Measurements from ENCODE around the gene ARPIN. TPM values are rescaled to one million over a fixed set of nuclear protein-coding genes. Genes with fewer than 3 reads are reported as not detected.
"Not testable (repeated sequence)": the region's sequence is repeated elsewhere in the genome, so short reads cannot be mapped to it uniquely, and the experiment has no call there.

ARPIN gene
- total RNA-seq, 1 experiment from 2014 or later = 8.8 TPM

DNA sequence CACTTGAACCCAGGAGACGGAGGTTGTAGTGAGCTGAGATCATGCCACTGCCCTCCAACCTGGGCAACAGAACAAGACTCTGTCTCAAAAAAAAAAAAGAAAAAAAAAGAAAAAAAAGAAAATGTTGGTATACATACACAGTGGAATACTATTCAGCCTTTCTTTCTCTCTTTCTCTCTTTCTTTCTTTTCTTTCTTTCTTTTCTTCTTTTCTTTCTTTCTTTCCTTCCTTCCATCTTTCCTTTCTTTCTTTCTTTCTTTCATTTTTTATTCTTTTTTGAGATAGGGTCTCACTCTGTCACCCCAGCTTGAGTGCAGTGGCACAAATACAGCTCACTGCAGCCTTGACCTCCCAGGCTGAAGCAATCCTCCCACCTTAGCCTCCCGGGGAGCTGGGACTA lies 26.6 kb upstream of the ARPIN start:
- ATAC-seq; POLR2A ChIA-PET; H3K4me2 ChIP-seq (ENCODE audit: low read length); H3K79me2 ChIP-seq (ENCODE audit: insufficient read depth, low read length); RAD21 ChIA-PET (ENCODE audit: low non-redundant PET in 1 of 2, low total read pairs in 2 of 2, uncharacterized antibody in 2 of 2, unreplicated experiment in 2 of 2); H3K36me3 ChIP-seq (ENCODE audit: control insufficient read depth in 1 of 2, insufficient read depth in 2 of 2, low read length in 2 of 2); H3K9ac ChIP-seq (ENCODE audit: low read length); H2AFZ ChIP-seq (ENCODE audit: low read depth, low read length, poor library complexity, severe bottlenecking); H3K9me3 ChIP-seq (ENCODE audit: control insufficient read depth in 1 of 2, insufficient read depth in 1 of 2, low read depth in 1 of 2, low read length in 2 of 2); H3K4me1 ChIP-seq (ENCODE audit: control insufficient read depth in 1 of 2, insufficient read depth in 2 of 2, low read length in 2 of 2); H3K9me2 ChIP-seq (ENCODE audit: insufficient read depth); H3K27me3 ChIP-seq (ENCODE audit: insufficient read depth, low read length); DNase-seq (ENCODE audit: low read depth, low spot score); H4K20me1 ChIP-seq (ENCODE audit: insufficient read depth); BruUV-seq (replicated peaks); H3K27ac ChIP-seq (ENCODE audit: low read depth, low read length); intact Hi-C loops (cut with micrococcal nuclease); H3K4me3 ChIP-seq (replicated peaks in 1 of 2; ENCODE audit: low read depth in 1 of 2, low read length in 2 of 2): not testable (repeated sequence)
- CTCF ChIA-PET = interaction anchor here (2.6 kb wide), 1 partner anchor 32 kb away, joined by 8 read pairs; no protein-coding TSS in a partner anchor

DNA sequence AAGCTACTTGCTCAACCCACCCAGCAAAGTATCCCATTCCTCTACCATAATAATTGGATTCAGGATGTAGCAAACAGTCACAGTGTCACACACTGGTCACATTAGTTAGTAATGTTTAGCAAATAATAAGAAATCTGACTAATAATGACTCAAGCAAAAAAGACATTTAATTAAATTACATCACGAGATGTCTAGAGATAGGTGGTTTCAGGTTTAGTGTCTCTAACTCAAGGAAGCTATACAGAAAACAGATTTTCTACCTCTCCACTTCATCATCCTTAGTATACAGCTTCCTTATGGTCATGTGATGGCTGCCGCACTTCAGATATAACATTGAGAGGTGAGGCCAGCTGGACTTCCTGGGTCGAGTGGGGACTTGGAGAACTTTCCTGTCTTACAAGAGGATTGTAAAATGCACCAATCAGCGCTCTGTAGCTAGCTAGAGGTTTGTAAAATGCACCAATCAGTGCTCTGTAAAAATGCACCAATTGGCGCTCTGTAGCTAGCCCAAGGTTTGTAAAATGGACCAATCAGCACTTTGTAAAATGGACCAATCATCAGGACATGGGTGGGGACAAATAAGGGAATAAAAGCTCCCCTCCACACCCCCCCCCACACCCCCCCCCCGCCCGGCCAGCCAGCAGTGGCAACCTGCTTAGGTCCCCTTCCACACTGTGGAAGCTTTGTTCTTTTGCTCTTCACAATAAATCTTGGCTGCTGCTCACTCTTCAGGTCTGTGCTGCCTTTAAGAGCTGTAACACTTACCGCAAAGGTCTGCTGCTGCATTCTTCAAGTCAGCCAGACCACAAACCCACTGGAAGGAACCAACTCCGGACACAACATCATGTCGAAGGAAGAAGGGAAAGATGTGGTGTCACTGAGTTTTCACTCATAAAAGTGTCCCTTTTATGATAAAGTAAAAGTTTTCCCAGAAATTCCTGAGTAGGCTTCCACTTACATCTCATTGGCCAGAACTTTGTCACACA lies 24.9 kb upstream of the ARPIN start:
- RAD21 ChIA-PET (ENCODE audit: low non-redundant PET in 1 of 2, low total read pairs in 2 of 2, uncharacterized antibody in 2 of 2, unreplicated experiment in 2 of 2) = interaction anchor here in 1 of 2 experiments (0.7 kb wide), 1 partner anchor 20 kb away, joined by 4 read pairs; no protein-coding TSS in a partner anchor
- Histone ChIP-seq H3K36me3 (ENCODE audit: control insufficient read depth in 1 of 2, insufficient read depth in 2 of 2, low read length in 2 of 2) (no peaks in the 10 kb centered on the region), H3K79me2 (ENCODE audit: insufficient read depth, low read length) (no peaks in the 10 kb centered on the region), H2AFZ (ENCODE audit: low read depth, low read length, poor library complexity, severe bottlenecking) (no peak overlapping the region), H3K4me3 (replicated peaks in 1 of 2; ENCODE audit: low read depth in 1 of 2, low read length in 2 of 2) (no peak overlapping the region), H3K4me1 (ENCODE audit: control insufficient read depth in 1 of 2, insufficient read depth in 2 of 2, low read length in 2 of 2) (no peaks in the 10 kb centered on the region), H3K27ac (ENCODE audit: low read depth, low read length) (no peak overlapping the region), H3K9me3 (ENCODE audit: control insufficient read depth in 1 of 2, insufficient read depth in 1 of 2, low read depth in 1 of 2, low read length in 2 of 2) (no peaks in the 10 kb centered on the region), H3K9ac (ENCODE audit: low read length) (no peak overlapping the region), H3K4me2 (ENCODE audit: low read length) (no peak overlapping the region), H3K27me3 (ENCODE audit: insufficient read depth, low read length) (no peaks in the 10 kb centered on the region), H4K20me1 (ENCODE audit: insufficient read depth) (no peaks in the 10 kb centered on the region), H3K9me2 (ENCODE audit: insufficient read depth) (no peaks in the 10 kb centered on the region)
- no peak for DNase-seq (ENCODE audit: low read depth, low spot score)
- CTCF ChIA-PET = interaction anchor here (2.6 kb wide), 1 partner anchor 34 kb away, joined by 8 read pairs; no protein-coding TSS in a partner anchor
- BruUV-seq (replicated peaks) = no TSS peak
- POLR2A ChIA-PET = no interaction called here
- ATAC-seq = 0 out of 2 replicates have a peak, but pooled peaks have one; percentile 6
- intact Hi-C loops (cut with micrococcal nuclease) = no loop called here
- TF ChIP-seq CEBPB (IDR thresholded peaks at IDR 0.05; ENCODE audit: low read depth) (no peak), TCF7L2 (IDR thresholded peaks at IDR 0.05; ENCODE audit: borderline replicate concordance, extremely low read depth, insufficient read depth, insufficient read length) (no peak), POLR2A (IDR thresholded peaks at IDR 0.05; ENCODE audit: borderline replicate concordance, extremely low read depth, insufficient read depth, insufficient read length) (no peak), SRF (IDR thresholded peaks at IDR 0.05; ENCODE audit: low read depth) (no peak), ZFX (IDR thresholded peaks at IDR 0.05) (no peak), EZH2 (IDR thresholded peaks at IDR 0.05) (no peak), ZNF274 (IDR thresholded peaks at IDR 0.05; ENCODE audit: low read depth, low read length) (no peak), RAD21 (IDR thresholded peaks at IDR 0.05; ENCODE audit: low read depth) (no peak), FOSL1 (IDR thresholded peaks at IDR 0.05; ENCODE audit: low read depth) (no peak), JUND (IDR thresholded peaks at IDR 0.05) (no peak), EGR1 (IDR thresholded peaks at IDR 0.05; ENCODE audit: low read depth) (no peak), SIN3A (IDR thresholded peaks at IDR 0.05; ENCODE audit: low read depth) (no peak)
- TF ChIP-seq, protein P1, sequence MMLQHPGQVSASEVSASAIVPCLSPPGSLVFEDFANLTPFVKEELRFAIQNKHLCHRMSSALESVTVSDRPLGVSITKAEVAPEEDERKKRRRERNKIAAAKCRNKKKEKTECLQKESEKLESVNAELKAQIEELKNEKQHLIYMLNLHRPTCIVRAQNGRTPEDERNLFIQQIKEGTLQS (IDR thresholded peaks at IDR 0.05) = no peak
- TF ChIP-seq, protein P2, sequence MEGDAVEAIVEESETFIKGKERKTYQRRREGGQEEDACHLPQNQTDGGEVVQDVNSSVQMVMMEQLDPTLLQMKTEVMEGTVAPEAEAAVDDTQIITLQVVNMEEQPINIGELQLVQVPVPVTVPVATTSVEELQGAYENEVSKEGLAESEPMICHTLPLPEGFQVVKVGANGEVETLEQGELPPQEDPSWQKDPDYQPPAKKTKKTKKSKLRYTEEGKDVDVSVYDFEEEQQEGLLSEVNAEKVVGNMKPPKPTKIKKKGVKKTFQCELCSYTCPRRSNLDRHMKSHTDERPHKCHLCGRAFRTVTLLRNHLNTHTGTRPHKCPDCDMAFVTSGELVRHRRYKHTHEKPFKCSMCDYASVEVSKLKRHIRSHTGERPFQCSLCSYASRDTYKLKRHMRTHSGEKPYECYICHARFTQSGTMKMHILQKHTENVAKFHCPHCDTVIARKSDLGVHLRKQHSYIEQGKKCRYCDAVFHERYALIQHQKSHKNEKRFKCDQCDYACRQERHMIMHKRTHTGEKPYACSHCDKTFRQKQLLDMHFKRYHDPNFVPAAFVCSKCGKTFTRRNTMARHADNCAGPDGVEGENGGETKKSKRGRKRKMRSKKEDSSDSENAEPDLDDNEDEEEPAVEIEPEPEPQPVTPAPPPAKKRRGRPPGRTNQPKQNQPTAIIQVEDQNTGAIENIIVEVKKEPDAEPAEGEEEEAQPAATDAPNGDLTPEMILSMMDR (IDR thresholded peaks at IDR 0.05 in 2 of 3, conservative IDR thresholded peaks at IDR 0.05 in 1 of 3; ENCODE audit: borderline replicate concordance in 1 of 3, insufficient read depth in 1 of 3, low read depth in 2 of 3, low read length in 2 of 3) = no peak
- TF ChIP-seq, protein P3, sequence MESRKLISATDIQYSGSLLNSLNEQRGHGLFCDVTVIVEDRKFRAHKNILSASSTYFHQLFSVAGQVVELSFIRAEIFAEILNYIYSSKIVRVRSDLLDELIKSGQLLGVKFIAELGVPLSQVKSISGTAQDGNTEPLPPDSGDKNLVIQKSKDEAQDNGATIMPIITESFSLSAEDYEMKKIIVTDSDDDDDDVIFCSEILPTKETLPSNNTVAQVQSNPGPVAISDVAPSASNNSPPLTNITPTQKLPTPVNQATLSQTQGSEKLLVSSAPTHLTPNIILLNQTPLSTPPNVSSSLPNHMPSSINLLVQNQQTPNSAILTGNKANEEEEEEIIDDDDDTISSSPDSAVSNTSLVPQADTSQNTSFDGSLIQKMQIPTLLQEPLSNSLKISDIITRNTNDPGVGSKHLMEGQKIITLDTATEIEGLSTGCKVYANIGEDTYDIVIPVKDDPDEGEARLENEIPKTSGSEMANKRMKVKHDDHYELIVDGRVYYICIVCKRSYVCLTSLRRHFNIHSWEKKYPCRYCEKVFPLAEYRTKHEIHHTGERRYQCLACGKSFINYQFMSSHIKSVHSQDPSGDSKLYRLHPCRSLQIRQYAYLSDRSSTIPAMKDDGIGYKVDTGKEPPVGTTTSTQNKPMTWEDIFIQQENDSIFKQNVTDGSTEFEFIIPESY (IDR thresholded peaks at IDR 0.05; ENCODE audit: extremely low read depth, insufficient replicate concordance, low read length) = no peak
- TF ChIP-seq, protein P4, sequence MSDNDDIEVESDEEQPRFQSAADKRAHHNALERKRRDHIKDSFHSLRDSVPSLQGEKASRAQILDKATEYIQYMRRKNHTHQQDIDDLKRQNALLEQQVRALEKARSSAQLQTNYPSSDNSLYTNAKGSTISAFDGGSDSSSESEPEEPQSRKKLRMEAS (IDR thresholded peaks at IDR 0.05) = no peak
